ENCODE data around the gene RGS14. TPM values are rescaled to one million over a fixed set of nuclear protein-coding genes. Genes with fewer than 3 reads are reported as not detected.

RGS14 gene
- polyA plus RNA-seq, 3 donors, result 16.3 to 18.9 (median 17.4) TPM

GRCh38 chr5:177362292-177362609 is 4.5 kb downstream of the RGS14 start:
- DNase-seq, result no peak

GRCh38 chr5:177362610-177363507 is 5.1 kb downstream of the RGS14 start:
- DNase-seq, result no peak

- no peak for DNase-seq
These were observed 5.8 kb downstream of the RGS14 start for GRCh38 chr5:177363565-177363964.

GRCh38 chr5:177364159-177364962 is 6.6 kb downstream of the RGS14 start:
- no peak for DNase-seq

- no peak for DNase-seq
These were observed 8.3 kb downstream of the RGS14 start for GRCh38 chr5:177365845-177366527.

- peak; percentile 90 for DNase-seq
These were observed 9.0 kb downstream of the RGS14 start for GRCh38 chr5:177366528-177367322.

- no peak for DNase-seq
These were observed 9.7 kb downstream of the RGS14 start for GRCh38 chr5:177367323-177367848.

- DNase-seq, result no peak
These were observed 10.5 kb downstream of the RGS14 start for GRCh38 chr5:177367981-177368868.

GRCh38 chr5:177368869-177369644 is 11.3 kb downstream of the RGS14 start:
- no peak for DNase-seq

- no peak for DNase-seq
These were observed 12.1 kb downstream of the RGS14 start for GRCh38 chr5:177369645-177370440.

- peak; percentile 83 for DNase-seq
These were observed 12.9 kb downstream of the RGS14 start for GRCh38 chr5:177370488-177371119.

- DNase-seq, result no peak
These were observed 13.7 kb downstream of the RGS14 start for GRCh38 chr5:177371120-177372033.

GRCh38 chr5:177372034-177372896 is 14.5 kb downstream of the RGS14 start:
- no peak for DNase-seq

- no peak for DNase-seq
These were observed 15.2 kb downstream of the RGS14 start for GRCh38 chr5:177372910-177373309.

- DNase-seq, result no peak
These were observed 16.1 kb downstream of the RGS14 start for GRCh38 chr5:177373806-177374205.

- no peak for DNase-seq
These were observed 16.5 kb downstream of the RGS14 start for GRCh38 chr5:177374211-177374610.
